Keratinocyte (primary cell): Measurements from ENCODE around the gene CMIP.

Experiments
- CTCF ChIP-seq, 3 experiments: IDR thresholded peaks in 1 of 3; conservative IDR thresholded peaks in 1 of 3; optimal IDR thresholded peaks in 1 of 3; 2 replicates in 2 of 3; 3 replicates in 1 of 3; pipeline versions ENCODE3 to v1.5.1; 2011; ENCODE audit warnings: low read length in 3 of 3, mild to moderate bottlenecking in 3 of 3, moderate library complexity in 2 of 3, control low read depth in 1 of 3, inconsistent platforms in 1 of 3; ENCODE audit not compliant: insufficient read depth in 2 of 3; ENCODE audit errors: extremely low read depth in 1 of 3
- EZH2 ChIP-seq: IDR thresholded peaks from one replicate; pipeline ENCODE4 v1.6.1; 2012; ENCODE audit warnings: inconsistent platforms, mild to moderate bottlenecking, low read length, moderate library complexity

- no peak for TF ChIP-seq CTCF (optimal IDR thresholded peaks at IDR 0.05 in 1 of 3, IDR thresholded peaks at IDR 0.05 in 1 of 3, conservative IDR thresholded peaks at IDR 0.05 in 1 of 3; ENCODE audit: extremely low read depth in 1 of 3, insufficient read depth in 2 of 3, low read length in 3 of 3)
- no peak for TF ChIP-seq EZH2
Measured at GRCh38 chr16:81692571-81692970, 248.0 kb downstream of the CMIP start.
